Left ventricle myocardium inferior (tissue), 1 donor: ENCODE results near the gene HES4. TPM values are rescaled to one million over a fixed set of nuclear protein-coding genes. Genes with fewer than 3 reads are reported as not detected.
"Not testable (repeated sequence)": the region's sequence is repeated elsewhere in the genome, so short reads cannot be mapped to it uniquely, and the experiment has no call there.

Source experiments
- DNase-seq: peaks from one replicate; pipeline ENCODE4 v3.0.0-alpha.2; 2020
- H3K27ac ChIP-seq: fragments of 200-600 bp; replicated peaks from 2 replicates; pipeline ENCODE4 v1.8.0; 2021
- H3K27me3 ChIP-seq: fragments of 200-600 bp; 2 replicates; pipeline ENCODE4 v1.8.0; 2021; ENCODE audit warnings: low read depth
- H3K36me3 ChIP-seq: fragments of 200-600 bp; 2 replicates; pipeline ENCODE4 v1.8.0; 2021
- H3K4me1 ChIP-seq: fragments of 200-600 bp; 2 replicates; pipeline ENCODE4 v1.8.0; 2021
- H3K4me3 ChIP-seq: fragments of 200-600 bp; 2 replicates; pipeline ENCODE4 v1.8.0; 2021; ENCODE audit warnings: mild to moderate bottlenecking, moderate library complexity
- H3K9me3 ChIP-seq: fragments of 200-600 bp; replicated peaks from 2 replicates; pipeline ENCODE4 v1.8.0; 2021
- intact Hi-C: fragments of 100-400 bp; cut with micrococcal nuclease; formaldehyde crosslinking; loops from one replicate; pipeline ENCODE4 v1.11.0; 2022
- total RNA-seq: library from RNA; stranded (reverse); fragmentation: NEBNext Ultra II Directional; extraction: Animal tissue kit (Norgen Biotek cat#: 25700); gene quantifications from one replicate; pipeline ENCODE4 v1.2.1, GENCODE V29; 2021
- TF ChIP-seq, protein P1 (sequence below): fragments of 200-600 bp; IDR thresholded peaks from 2 replicates; pipeline ENCODE4 v1.8.0; 2021; ENCODE audit warnings: antibody characterized with exemption, mild to moderate bottlenecking, borderline replicate concordance
- donor health status: DM: no; HTN: yes; CAD: no; lungs with severe emphysema.

The HES4 gene
- total RNA-seq, 1 donor from 2014 or later, result 34.0 TPM

DNA sequence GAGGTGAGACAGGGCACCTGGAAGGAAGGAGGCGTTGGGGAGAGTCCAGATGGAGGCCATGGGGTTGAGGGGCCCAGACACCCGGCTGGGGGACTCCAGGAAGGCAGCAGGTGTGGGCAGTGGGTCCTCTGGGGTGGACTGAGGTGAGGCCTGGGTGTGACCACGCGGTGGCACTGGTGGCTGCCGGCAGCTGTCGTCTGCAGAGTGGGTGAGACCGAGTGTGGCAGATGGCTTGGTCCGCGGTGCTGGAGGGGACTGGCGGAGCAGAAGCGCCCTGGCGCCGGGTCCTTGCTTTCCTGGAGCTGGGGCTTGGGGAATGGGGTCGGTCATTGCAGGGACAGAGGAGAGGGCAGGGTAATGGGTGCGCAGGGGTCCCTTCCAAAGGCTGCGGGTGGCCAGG is 32.5 kb upstream of the HES4 start:
- H3K9me3 ChIP-seq, result no peaks in the 10 kb centered on the region
- intact Hi-C loops, result no loop called here
- H3K36me3 ChIP-seq, result no peaks in the 10 kb centered on the region
- H3K4me1 ChIP-seq, result peaks cover 28% of the 10 kb centered on the region
- no peak for DNase-seq
- H3K4me3 ChIP-seq, result peak overlapping the region; percentile 68
- TF ChIP-seq, protein P1, sequence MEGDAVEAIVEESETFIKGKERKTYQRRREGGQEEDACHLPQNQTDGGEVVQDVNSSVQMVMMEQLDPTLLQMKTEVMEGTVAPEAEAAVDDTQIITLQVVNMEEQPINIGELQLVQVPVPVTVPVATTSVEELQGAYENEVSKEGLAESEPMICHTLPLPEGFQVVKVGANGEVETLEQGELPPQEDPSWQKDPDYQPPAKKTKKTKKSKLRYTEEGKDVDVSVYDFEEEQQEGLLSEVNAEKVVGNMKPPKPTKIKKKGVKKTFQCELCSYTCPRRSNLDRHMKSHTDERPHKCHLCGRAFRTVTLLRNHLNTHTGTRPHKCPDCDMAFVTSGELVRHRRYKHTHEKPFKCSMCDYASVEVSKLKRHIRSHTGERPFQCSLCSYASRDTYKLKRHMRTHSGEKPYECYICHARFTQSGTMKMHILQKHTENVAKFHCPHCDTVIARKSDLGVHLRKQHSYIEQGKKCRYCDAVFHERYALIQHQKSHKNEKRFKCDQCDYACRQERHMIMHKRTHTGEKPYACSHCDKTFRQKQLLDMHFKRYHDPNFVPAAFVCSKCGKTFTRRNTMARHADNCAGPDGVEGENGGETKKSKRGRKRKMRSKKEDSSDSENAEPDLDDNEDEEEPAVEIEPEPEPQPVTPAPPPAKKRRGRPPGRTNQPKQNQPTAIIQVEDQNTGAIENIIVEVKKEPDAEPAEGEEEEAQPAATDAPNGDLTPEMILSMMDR, result no peak
- H3K27ac ChIP-seq, result no peak overlapping the region
- peaks cover 47% of the 10 kb centered on the region for H3K27me3 ChIP-seq

DNA sequence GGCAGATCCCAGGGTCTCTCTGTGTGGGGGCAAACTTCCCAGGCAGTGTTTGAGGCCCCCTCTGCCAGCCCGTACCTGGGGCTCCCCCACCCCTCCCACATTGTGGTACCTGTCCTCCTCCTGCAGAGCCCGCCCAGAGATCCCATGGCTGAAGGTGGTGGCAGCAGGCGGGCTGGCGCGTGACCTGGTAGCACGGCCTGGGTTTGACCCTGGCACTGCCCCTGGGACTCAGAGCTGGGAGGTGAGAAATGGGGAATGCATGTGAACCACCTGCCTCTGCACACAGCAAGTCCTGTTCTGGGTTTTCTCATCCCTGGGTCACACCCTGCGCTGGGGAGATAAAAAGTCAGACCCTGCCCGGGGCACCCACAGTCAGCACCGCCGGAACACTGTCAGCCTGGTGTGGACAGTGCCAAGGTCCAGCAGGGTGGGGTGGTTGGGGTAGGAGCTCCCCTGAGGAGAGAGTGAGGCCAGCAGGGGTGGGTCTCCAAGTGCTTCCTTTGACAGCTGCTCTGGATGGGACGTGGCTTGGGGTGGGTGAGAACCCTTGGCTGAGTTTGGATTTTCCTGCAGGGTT is 31.9 kb upstream of the HES4 start:
- Histone ChIP-seq H3K27me3 (peaks cover 40% of the 10 kb centered on the region), H3K4me1 (peaks cover 31% of the 10 kb centered on the region), H3K27ac (no peak overlapping the region), H3K9me3 (no peaks in the 10 kb centered on the region), H3K36me3 (no peaks in the 10 kb centered on the region), H3K4me3 (no peak overlapping the region)
- intact Hi-C loops, result no loop called here
- TF ChIP-seq, protein P1, result no peak
- DNase-seq, result no peak

DNA sequence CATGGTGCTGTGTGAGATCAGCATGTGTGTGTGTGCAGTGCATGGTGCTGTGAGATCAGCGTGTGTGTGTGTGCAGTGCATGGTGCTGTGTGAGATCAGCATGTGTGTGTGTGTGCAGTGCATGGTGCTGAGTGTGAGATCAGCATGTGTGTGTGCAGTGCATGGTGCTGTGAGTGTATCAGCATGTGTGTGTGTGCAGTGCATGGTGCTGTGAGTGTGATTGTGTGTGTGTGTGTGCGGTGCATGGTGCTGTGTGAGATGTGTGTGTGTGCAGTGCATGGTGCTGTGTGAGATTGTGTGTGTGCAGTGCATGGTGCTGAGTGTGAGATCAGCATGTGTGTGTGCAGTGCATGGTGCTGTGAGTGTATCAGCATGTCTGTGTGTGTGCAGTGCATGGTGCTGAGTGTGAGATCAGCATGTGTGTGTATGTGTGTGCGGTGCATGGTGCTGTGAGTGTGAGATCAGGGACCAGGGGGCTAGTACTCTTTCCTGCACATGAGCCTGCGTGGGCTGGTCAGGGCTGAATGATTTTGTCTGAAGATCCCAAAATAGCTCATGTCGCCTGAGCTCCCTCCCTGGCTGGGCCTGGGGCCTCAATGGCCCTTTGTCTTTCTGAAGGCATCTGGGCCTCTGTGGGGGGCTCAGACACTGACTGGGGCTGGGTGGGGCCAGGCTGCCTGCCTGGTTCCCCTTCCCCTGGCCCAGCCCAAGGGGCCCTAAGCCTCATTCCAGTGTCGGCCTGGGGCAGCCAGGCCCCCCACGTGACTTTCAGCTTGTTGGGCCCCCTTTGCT is 31.2 kb upstream of the HES4 start:
- H3K27ac ChIP-seq, DNase-seq, H3K9me3 ChIP-seq, intact Hi-C loops, H3K4me3 ChIP-seq, H3K36me3 ChIP-seq: not testable (repeated sequence)
- Histone ChIP-seq H3K27me3 (peaks cover 33% of the 10 kb centered on the region), H3K4me1 (peaks cover 37% of the 10 kb centered on the region)

DNA sequence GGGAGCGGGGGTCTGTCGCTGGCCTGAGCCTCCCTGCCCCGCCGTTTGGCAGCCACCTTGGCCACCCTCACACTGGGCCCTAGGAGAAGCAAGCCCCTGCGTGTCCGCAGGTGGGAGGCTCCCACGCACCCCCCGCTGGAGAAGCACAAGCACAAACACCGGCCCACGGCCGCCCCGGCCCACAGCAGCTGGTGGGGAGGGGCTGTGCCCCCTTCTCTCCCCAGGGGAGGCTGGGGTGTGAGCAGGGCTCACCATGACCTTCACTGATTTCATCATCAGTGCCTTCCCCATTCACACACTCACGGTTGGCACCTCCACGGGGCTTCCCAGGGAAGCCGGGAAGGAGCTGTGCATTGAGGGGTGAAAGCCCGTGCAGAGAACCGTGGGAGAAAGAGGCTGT is 27.9 kb upstream of the HES4 start:
- Histone ChIP-seq H3K4me3 (no peak overlapping the region), H3K27ac (no peak overlapping the region), H3K27me3 (peaks cover 4% of the 10 kb centered on the region), H3K4me1 (peaks cover 52% of the 10 kb centered on the region), H3K36me3 (no peaks in the 10 kb centered on the region), H3K9me3 (no peaks in the 10 kb centered on the region)
- no peak for DNase-seq
- TF ChIP-seq, protein P1, result no peak
- intact Hi-C loops, result no loop called here

DNA sequence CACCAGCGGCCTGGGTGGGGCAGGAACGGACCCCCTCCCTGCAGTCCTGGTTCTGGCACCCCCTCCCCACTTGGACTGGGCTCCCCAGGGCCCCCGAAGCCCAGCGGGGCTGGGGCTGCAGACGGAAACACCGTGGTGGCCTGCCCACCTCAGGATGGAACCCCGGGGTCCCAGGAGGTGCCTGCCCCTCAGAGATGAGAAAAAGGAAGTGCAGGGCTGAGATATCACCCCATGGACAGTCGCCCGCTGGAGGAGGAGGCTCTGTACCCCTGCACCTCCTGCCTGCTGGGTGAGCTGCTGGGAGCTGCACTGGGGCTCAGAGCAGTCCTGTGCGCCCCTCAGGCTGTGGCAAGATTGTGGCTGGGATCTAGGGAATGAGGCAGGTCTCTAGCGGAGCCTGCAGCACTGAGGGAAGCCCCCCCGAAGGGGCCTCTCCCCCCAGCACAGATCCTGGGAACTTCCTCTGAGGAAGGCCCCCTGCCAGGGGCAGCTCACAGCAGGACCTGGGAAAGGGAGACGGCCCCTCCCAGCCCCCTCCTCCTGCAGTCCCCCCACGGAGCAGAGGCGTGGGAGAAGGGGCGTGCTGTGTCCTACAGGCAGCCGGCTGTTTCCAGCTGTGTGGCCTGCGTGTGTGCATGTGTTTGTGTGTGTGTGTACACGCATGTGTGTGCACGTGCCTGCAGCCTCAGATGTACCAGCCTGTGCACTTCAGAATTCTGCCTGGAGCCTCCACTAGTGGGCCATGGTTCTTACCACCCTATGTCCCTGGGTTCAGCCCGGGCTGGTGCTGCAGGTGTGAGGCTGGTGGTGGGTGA is 26.9 kb upstream of the HES4 start:
- Histone ChIP-seq H3K9me3 (no peaks in the 10 kb centered on the region), H3K4me3 (no peak overlapping the region), H3K27me3 (no peaks in the 10 kb centered on the region), H3K36me3 (no peaks in the 10 kb centered on the region), H3K4me1 (peaks cover 52% of the 10 kb centered on the region), H3K27ac (no peak overlapping the region)
- TF ChIP-seq, protein P1, result no peak
- intact Hi-C loops, result no loop called here
- DNase-seq, result no peak

DNA sequence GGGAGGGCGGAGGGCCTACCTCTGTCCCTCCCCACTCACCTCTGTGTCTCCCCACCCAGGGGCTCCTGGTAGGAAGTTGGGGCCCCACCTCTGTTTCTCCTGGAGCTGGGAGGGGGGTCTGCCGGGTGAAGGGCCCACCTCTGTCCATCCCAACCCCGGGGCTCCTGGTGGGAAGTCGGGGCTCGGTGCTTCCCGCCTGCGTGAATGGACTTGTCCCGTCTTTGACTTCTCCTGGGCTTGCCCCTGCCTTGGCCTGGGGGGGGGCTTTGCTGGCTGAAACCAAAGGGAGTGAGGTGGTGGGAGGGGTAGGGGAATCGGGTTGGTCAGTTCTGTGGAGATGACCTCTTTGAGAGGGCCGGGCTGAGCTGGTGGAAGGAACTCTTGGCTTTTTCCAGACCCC is 25.8 kb upstream of the HES4 start:
- Histone ChIP-seq H3K4me1 (peaks cover 59% of the 10 kb centered on the region), H3K27ac (peak overlapping the region; percentile 63), H3K9me3 (no peaks in the 10 kb centered on the region)

More for the DNA sequence above, 25.8 kb upstream of the HES4 start:
- TF ChIP-seq, protein P1, result no peak
- DNase-seq, result no peak
- Histone ChIP-seq H3K4me3 (no peak overlapping the region), H3K27me3 (no peaks in the 10 kb centered on the region), H3K36me3 (no peaks in the 10 kb centered on the region)
- intact Hi-C loops, result no loop called here
